ENCODE measurements around the gene PADI2. TPM values are rescaled to one million over a fixed set of nuclear protein-coding genes. Genes with fewer than 3 reads are reported as not detected.

PADI2 gene
- total RNA-seq, 6 donors from 2014 or later = 1.9 to 25.2 (median 4.9) TPM

DNA sequence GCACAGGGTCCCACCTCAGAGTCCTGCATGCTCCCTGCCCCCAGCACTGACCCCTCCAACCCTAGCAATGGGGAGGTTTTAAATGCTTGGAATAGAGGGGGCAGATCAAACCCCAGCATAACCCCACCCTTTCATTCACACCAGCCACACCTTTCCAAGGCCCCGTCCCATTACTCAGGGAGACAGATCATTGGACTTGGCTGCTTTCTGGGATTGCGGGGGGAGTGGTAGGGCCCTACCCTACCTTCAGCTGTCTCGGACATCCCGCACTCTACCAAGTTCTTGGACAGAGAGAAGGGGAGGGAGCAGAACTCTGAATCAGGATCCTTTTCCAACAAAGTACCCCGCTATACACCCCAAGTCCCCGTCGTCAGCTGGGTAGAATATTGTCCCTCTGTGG is 983 bp downstream of the PADI2 start:
- no peak for DNase-seq
- Histone ChIP-seq H3K27ac (peak overlapping the region in 2 of 4 donors; percentile 48 to 79), H3K4me1 (peaks cover 16 to 41% (median 27%) of the 10 kb centered on the region in 4 donors), H3K27me3 (peaks cover 0 to 15% (median 3%) of the 10 kb centered on the region in 4 donors), H3K9me3 (no peaks in the 10 kb centered on the region), H3K36me3 (no peaks in the 10 kb centered on the region), H3K4me3 (peak overlapping the region in 3 of 4 donors; percentile 30 to 55 (median 48))
- TF ChIP-seq EP300 (IDR thresholded peaks at IDR 0.05) = no peak
- TF ChIP-seq, protein P1, sequence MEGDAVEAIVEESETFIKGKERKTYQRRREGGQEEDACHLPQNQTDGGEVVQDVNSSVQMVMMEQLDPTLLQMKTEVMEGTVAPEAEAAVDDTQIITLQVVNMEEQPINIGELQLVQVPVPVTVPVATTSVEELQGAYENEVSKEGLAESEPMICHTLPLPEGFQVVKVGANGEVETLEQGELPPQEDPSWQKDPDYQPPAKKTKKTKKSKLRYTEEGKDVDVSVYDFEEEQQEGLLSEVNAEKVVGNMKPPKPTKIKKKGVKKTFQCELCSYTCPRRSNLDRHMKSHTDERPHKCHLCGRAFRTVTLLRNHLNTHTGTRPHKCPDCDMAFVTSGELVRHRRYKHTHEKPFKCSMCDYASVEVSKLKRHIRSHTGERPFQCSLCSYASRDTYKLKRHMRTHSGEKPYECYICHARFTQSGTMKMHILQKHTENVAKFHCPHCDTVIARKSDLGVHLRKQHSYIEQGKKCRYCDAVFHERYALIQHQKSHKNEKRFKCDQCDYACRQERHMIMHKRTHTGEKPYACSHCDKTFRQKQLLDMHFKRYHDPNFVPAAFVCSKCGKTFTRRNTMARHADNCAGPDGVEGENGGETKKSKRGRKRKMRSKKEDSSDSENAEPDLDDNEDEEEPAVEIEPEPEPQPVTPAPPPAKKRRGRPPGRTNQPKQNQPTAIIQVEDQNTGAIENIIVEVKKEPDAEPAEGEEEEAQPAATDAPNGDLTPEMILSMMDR (IDR thresholded peaks at IDR 0.05) = no peak
- TF ChIP-seq POLR2AphosphoS5 (IDR thresholded peaks at IDR 0.05) = no peak
- TF ChIP-seq POLR2A (IDR thresholded peaks at IDR 0.05) = no peak
- whole genome bisulfite sequencing, 2 donors = 29 to 64% methylated on average over 6 to 7 of the region's 7 CpGs
- no peak for ATAC-seq (ENCODE audit: low FRiP score in 2 of 2)

DNA sequence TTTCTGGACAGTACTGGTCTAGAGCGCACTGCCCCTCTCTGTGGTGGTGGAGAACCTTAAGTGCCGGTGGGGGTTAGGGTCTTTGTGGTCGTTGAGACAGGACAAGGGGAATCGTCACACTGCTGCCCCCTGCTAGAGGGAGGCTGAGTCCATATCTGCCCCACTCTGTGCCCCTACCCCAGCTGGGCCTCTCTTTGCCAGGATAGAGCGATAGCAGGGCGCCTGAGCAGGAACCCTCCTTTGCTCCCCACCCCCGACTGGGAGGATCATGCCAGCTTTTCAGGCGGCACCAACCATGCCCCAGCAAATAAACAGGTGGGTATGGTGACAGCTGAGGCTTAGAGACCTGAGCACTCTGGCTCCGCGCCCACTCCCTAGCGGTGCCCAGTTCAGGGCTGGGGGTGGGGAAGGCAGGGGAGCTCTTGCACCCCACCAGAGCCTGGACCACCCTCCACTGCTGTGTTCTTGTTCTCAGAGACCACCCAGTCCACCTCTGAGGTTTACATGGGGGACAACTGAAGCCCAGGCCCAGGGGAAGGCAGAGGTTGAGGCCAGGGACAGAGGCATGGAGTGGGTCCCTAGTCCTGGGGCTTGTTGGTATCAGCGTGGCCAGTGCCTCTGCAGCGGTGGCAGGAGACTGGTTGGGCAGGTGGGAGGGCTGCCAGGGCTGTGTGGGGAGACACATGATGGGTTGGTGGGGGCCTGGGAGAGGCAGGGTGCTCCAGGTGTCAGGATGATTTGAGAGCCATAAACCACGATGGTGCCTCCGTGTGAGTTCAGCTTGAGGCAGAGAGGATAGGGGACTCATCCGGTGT is 1.6 kb downstream of the PADI2 start:
- H3K9me3 ChIP-seq = no peaks in the 10 kb centered on the region
- no peak overlapping the region for H3K27ac ChIP-seq
- H3K27me3 ChIP-seq = peaks cover 0 to 15% (median 3%) of the 10 kb centered on the region in 4 donors
- DNase-seq = no peak
- no peak overlapping the region for H3K4me3 ChIP-seq
- ATAC-seq (ENCODE audit: low FRiP score in 2 of 2) = no peak
- TF ChIP-seq, protein P1 (IDR thresholded peaks at IDR 0.05) = no peak
- no peak for TF ChIP-seq POLR2A (IDR thresholded peaks at IDR 0.05)
- TF ChIP-seq EP300 (IDR thresholded peaks at IDR 0.05) = no peak
- no peak for TF ChIP-seq POLR2AphosphoS5 (IDR thresholded peaks at IDR 0.05)
- H3K4me1 ChIP-seq = peaks cover 13 to 35% (median 22%) of the 10 kb centered on the region in 4 donors
- H3K36me3 ChIP-seq = no peaks in the 10 kb centered on the region
- 76 to 77% methylated on average over 13 to 14 of the region's 16 CpGs for WGBS, 2 donors

DNA sequence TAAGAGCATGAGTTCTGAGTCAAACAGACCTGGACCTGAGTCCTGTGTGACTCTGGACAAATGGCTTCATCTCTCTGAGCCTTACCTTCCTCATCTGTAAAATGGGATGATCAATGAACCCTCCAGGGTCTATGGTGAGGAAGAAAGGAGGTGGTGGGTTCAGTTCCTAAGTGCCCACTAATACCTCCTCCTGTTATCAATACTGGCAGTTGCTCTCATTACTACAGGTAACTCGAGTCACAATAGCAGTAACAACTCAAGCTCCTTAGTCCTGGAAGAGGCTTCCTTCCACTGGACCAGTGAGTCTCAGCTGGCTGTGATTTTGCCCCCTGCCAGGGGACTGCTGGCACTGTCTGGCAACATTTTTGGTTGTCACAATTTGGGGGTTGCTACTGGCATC is 2.6 kb downstream of the PADI2 start:
- TF ChIP-seq POLR2AphosphoS5 (IDR thresholded peaks at IDR 0.05) (no peak), EP300 (IDR thresholded peaks at IDR 0.05) (no peak), POLR2A (IDR thresholded peaks at IDR 0.05) (no peak)
- TF ChIP-seq, protein P1 (IDR thresholded peaks at IDR 0.05) = no peak
- Histone ChIP-seq H3K27ac (no peak overlapping the region), H3K9me3 (no peaks in the 10 kb centered on the region), H3K27me3 (peaks cover 0 to 15% (median 3%) of the 10 kb centered on the region in 4 donors), H3K36me3 (no peaks in the 10 kb centered on the region), H3K4me1 (peaks cover 12 to 26% (median 19%) of the 10 kb centered on the region in 4 donors), H3K4me3 (no peak overlapping the region)
- no peak for ATAC-seq (ENCODE audit: low FRiP score in 2 of 2)
- WGBS, 2 donors = 65 to 67% methylated on average over 1 of the region's 1 CpG
- no peak for DNase-seq

DNA sequence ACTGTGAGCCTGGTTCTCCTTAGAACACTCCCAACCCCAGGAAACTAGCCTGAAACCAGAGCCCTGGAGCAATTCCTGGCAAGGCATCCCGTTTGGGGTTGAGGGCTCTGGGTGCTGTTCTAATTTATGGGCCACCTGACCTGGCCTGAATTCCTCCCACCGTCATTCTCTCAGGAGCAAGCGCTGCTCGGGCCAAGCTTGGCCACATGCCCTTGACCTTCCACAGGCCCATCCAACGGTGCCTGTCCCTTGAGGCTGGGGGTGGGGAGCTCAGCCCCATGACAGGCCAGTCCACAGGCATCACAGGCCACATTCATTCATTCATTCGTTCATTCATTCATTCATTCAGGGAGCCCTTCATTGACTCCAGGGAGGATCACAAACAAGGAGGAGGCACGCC is 5.3 kb downstream of the PADI2 start:
- DNase-seq (no peak), ATAC-seq (ENCODE audit: low FRiP score in 2 of 2) (no peak)
- Histone ChIP-seq H3K27me3 (peaks cover 0 to 10% (median 3%) of the 10 kb centered on the region in 4 donors), H3K9me3 (no peaks in the 10 kb centered on the region), H3K4me3 (no peak overlapping the region), H3K36me3 (no peaks in the 10 kb centered on the region), H3K4me1 (peaks cover 5 to 8% (median 6%) of the 10 kb centered on the region in 4 donors), H3K27ac (no peak overlapping the region)
- 58% methylated on average over 7 of the region's 7 CpGs; no CpG with 5 or more reads in 1 of the 2 donors for WGBS, 2 donors
- TF ChIP-seq POLR2AphosphoS5 (IDR thresholded peaks at IDR 0.05) = no peak
- no peak for TF ChIP-seq EP300 (IDR thresholded peaks at IDR 0.05)
- no peak for TF ChIP-seq POLR2A (IDR thresholded peaks at IDR 0.05)
- TF ChIP-seq, protein P1 (IDR thresholded peaks at IDR 0.05) = no peak

Measured in upper lobe of left lung (tissue), 6 donors.